ENCODE measurements around the gene CARD18.

Gene CARD18

GRCh38 chr11:105156231-105156630, 16.7 kb upstream of the CARD18 start:
- TF ChIP-seq, protein P1, sequence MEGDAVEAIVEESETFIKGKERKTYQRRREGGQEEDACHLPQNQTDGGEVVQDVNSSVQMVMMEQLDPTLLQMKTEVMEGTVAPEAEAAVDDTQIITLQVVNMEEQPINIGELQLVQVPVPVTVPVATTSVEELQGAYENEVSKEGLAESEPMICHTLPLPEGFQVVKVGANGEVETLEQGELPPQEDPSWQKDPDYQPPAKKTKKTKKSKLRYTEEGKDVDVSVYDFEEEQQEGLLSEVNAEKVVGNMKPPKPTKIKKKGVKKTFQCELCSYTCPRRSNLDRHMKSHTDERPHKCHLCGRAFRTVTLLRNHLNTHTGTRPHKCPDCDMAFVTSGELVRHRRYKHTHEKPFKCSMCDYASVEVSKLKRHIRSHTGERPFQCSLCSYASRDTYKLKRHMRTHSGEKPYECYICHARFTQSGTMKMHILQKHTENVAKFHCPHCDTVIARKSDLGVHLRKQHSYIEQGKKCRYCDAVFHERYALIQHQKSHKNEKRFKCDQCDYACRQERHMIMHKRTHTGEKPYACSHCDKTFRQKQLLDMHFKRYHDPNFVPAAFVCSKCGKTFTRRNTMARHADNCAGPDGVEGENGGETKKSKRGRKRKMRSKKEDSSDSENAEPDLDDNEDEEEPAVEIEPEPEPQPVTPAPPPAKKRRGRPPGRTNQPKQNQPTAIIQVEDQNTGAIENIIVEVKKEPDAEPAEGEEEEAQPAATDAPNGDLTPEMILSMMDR (conservative IDR thresholded peaks at IDR 0.05; ENCODE audit: low read depth): no peak
- CTCF ChIA-PET: no interaction called here

GRCh38 chr11:105155679-105156078, 16.1 kb upstream of the CARD18 start:
- H3K27ac ChIP-seq: no peak overlapping the region
- POLR2A ChIA-PET (ENCODE audit: low non-redundant PET): no interaction called here
- no peak for DNase-seq (ENCODE audit: low spot score)
- TF ChIP-seq, protein P1 (conservative IDR thresholded peaks at IDR 0.05; ENCODE audit: low read depth): no peak
- CTCF ChIA-PET: no interaction called here

More at GRCh38 chr11:105156231-105156630, 16.7 kb upstream of the CARD18 start:
- POLR2A ChIA-PET (ENCODE audit: low non-redundant PET): no interaction called here
- H3K27ac ChIP-seq: no peak overlapping the region
- no peak for DNase-seq (ENCODE audit: low spot score)

- TF ChIP-seq, protein P1 (conservative IDR thresholded peaks at IDR 0.05; ENCODE audit: low read depth): no peak
- CTCF ChIA-PET: interaction anchor here (0.6 kb wide), 1 partner anchor 47 kb away, joined by 5 read pairs; no protein-coding TSS in a partner anchor
- DNase-seq (ENCODE audit: low spot score): no peak
- H3K27ac ChIP-seq: no peak overlapping the region
- POLR2A ChIA-PET (ENCODE audit: low non-redundant PET): no interaction called here
These were observed 13.8 kb upstream of the CARD18 start for GRCh38 chr11:105153392-105153791.

DNA sequence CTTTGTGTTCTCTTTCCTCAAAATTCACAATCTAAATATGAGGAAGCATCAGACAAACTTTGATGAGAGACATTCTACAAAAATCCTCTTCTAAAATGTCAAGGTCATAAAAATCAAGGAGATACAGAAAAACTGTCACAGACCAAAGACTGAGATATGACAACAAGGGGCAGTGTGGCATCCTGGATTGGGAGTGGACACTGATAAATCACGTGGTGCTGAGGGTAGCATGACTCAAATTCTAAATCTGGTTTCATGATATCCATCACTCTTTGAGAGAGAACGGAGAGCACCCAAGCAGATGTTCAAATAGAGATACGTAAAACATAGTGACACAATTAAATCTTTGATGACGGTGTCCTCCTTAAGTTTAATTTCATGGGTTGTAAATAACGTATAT, 13.0 kb upstream of the CARD18 start:
- CTCF ChIA-PET: no interaction called here
- H3K27ac ChIP-seq: no peak overlapping the region
- POLR2A ChIA-PET (ENCODE audit: low non-redundant PET): no interaction called here
- TF ChIP-seq, protein P1 (conservative IDR thresholded peaks at IDR 0.05; ENCODE audit: low read depth): no peak
- no peak for DNase-seq (ENCODE audit: low spot score)

DNA sequence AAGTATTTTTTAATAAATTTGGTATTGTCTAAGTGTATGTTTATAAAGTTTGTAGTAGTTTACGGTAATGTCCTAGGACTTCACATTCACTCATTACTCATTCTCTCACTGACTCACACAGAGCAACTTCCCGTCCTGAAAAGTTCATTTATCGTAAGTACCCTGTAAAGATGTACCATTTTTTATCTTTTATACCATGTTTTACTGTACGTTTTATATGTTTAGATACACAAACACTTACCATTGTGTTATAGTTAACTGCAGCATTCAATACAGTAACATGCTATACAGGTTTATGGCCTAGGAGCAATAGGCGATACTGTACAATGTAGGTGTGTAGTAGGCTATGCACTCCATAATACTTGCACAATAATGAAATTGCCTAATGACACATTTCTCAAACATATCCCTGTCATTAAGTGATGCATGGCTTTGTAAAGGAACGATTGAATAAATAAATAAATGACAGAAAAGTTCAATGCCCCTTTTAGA, 12.5 kb upstream of the CARD18 start:
- ChIA-PET CTCF (no interaction called here), POLR2A (ENCODE audit: low non-redundant PET) (no interaction called here)
- no peak overlapping the region for H3K27ac ChIP-seq
- TF ChIP-seq, protein P1 (conservative IDR thresholded peaks at IDR 0.05; ENCODE audit: low read depth): no peak
- DNase-seq (ENCODE audit: low spot score): no peak

DNA sequence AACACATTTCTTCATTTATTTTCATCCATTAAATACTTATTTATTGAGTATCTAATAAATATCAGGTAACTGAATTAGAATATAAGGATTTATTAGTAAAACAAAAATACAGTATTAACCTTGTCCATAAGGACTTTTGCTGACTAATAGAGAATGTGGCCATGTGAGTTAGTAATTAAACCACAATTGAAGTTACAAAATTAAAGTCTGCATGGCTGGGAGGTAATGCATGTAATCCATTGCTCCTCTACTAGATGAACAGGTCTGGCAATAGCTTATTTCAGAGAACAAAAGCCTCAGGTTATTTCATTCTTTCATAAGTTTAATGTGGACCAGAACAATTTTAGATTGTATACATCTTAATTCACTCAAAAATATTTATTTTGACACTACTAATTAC, 9.9 kb upstream of the CARD18 start:
- no peak overlapping the region for H3K27ac ChIP-seq
- POLR2A ChIA-PET (ENCODE audit: low non-redundant PET): no interaction called here
- TF ChIP-seq, protein P1 (conservative IDR thresholded peaks at IDR 0.05; ENCODE audit: low read depth): no peak
- no peak for DNase-seq (ENCODE audit: low spot score)
- CTCF ChIA-PET: no interaction called here

DNA sequence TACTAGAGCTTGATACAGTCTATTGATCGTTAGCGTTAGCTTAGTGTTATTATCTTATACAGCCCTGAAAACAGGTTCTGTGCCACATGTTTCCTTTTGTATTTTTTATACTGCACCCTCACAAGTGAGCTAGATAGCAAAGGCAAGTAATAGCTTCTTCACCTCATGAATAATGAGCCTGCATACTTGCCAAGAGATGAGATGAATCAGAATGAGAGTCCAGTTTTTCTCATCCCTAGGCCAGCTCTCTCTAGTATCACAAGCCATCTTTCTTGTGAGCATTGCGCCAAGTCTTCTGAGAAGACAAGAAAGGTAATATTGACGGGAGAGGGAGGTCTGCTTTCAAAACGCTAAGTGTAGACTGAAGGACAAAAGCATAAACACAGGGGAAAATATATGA, 8.7 kb upstream of the CARD18 start:
- POLR2A ChIA-PET (ENCODE audit: low non-redundant PET): no interaction called here
- DNase-seq (ENCODE audit: low spot score): no peak
- CTCF ChIA-PET: interaction anchor here (0.6 kb wide), 1 partner anchor 916 kb away, joined by 3 read pairs; no protein-coding TSS in a partner anchor

More for the DNA sequence above, 8.7 kb upstream of the CARD18 start:
- TF ChIP-seq, protein P1 (conservative IDR thresholded peaks at IDR 0.05; ENCODE audit: low read depth): no peak
- no peak overlapping the region for H3K27ac ChIP-seq

Data from RWPE1 (cell line).